Measurements from ENCODE around the gene WIPF1. TPM values are rescaled to one million over a fixed set of nuclear protein-coding genes. Genes with fewer than 3 reads are reported as not detected.

The WIPF1 gene
- total and polyA plus RNA-seq, 2 of the 13 experiments (the other 11 are each of a cell fraction or from before 2014, with no cell fraction given), result 0.01 TPM; not detected in 1

DNA sequence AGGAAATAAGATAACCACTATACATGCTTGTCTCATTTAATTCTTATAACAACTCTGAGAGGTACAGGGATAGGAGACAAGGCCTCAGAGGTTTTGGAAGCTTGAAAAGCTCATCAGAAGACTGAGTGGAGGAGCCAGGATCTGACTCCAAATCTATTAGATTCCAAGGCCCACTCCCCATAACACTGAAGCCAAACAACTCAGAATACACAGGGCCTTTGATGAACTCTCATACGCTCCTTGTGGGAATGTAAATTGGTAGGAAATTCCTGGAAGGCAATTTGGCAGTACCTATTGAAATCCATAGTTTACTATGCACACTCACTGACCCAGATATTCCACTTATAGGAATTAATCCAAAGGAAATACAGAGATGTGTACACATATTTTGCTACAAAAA, 27.9 kb downstream of the WIPF1 start:
- TF ChIP-seq CENPX (CRISPR knock-in tag; IDR thresholded peaks at IDR 0.05) (no peak), ZNF761 (CRISPR knock-in tag; conservative IDR thresholded peaks at IDR 0.05) (no peak), KDM6A (CRISPR knock-in tag; IDR thresholded peaks at IDR 0.05; ENCODE audit: low read depth) (no peak), CHD2 (IDR thresholded peaks at IDR 0.05; ENCODE audit: low read depth, low read length) (no peak), ZNF260 (CRISPR knock-in tag; IDR thresholded peaks at IDR 0.05; ENCODE audit: borderline replicate concordance, low read depth) (no peak), ZNF3 (CRISPR knock-in tag; IDR thresholded peaks at IDR 0.05) (no peak), ZBTB3 (CRISPR knock-in tag; IDR thresholded peaks at IDR 0.05; ENCODE audit: borderline replicate concordance, low read depth) (no peak), FOXM1 (CRISPR knock-in tag; IDR thresholded peaks at IDR 0.05) (no peak), IKZF4 (CRISPR knock-in tag; IDR thresholded peaks at IDR 0.05; ENCODE audit: borderline replicate concordance, low read depth, not compliant biosample characterization) (no peak), ZNF766 (CRISPR knock-in tag; IDR thresholded peaks at IDR 0.05; ENCODE audit: borderline replicate concordance) (no peak), ZNF30 (CRISPR knock-in tag; IDR thresholded peaks at IDR 0.05) (no peak), NFYB (CRISPR knock-in tag; IDR thresholded peaks at IDR 0.05) (no peak), ZFP36L2 (CRISPR knock-in tag; IDR thresholded peaks at IDR 0.05) (no peak), ZNF326 (CRISPR knock-in tag; IDR thresholded peaks at IDR 0.05; ENCODE audit: borderline replicate concordance) (no peak), ZNF615 (CRISPR knock-in tag; IDR thresholded peaks at IDR 0.05; ENCODE audit: borderline replicate concordance) (no peak)

More for the DNA sequence above, 27.9 kb downstream of the WIPF1 start:
- WGBS (ENCODE audit: low lambda C conversion rate), result 0% methylated on average over 1 of the region's 1 CpG
- no peaks in the 10 kb centered on the region for H3K36me3 ChIP-seq (replicated peaks in 1 of 2; ENCODE audit: control insufficient read depth in 1 of 2, insufficient read depth in 2 of 2, low read length in 2 of 2)
- H3K9me3 ChIP-seq (ENCODE audit: low read length), result no peaks in the 10 kb centered on the region
- POLR2A ChIA-PET, result no interaction called here
- peaks cover 0 to 4% of the 10 kb centered on the region in 2 experiments; a peak in 1 of 5 replicates for H3K27me3 ChIP-seq (ENCODE audit: control insufficient read depth in 1 of 2, insufficient read depth in 2 of 2, low read length in 2 of 2)
- no peak overlapping the region for H3K9ac ChIP-seq (ENCODE audit: insufficient read depth, low read depth, low read length)
- H3K4me1 ChIP-seq (ENCODE audit: insufficient read depth, low read length), result no peaks in the 10 kb centered on the region
- no peak overlapping the region for H2AFZ ChIP-seq (ENCODE audit: low read length)
- BruUV-seq (replicated peaks), result no TSS peak
- CTCF ChIA-PET (ENCODE audit: low intra/inter-chr PET ratio, low total read pairs), result no interaction called here
- no peak for ATAC-seq
- in situ Hi-C loops (cut with HindIII; ENCODE audit: extremely low pct_ligation_motif_present, low pct_unique_long_range_greater_than_20kb), result no loop called here
- H3K4me2 ChIP-seq (ENCODE audit: low read depth, low read length), result no peak overlapping the region
- H3K79me2 ChIP-seq (ENCODE audit: insufficient read depth, low read length), result no peaks in the 10 kb centered on the region
- FAIRE-seq, result no peak
- DNase-seq (ENCODE audit: low spot score), result no peak
- H3K4me3 ChIP-seq (replicated peaks in 1 of 3; ENCODE audit: insufficient read depth in 1 of 3, low read depth in 2 of 3, low read length in 3 of 3), result no peak overlapping the region
- intact Hi-C loops (cut with micrococcal nuclease; ENCODE audit: unreplicated experiment), result no loop called here
- no peaks in the 10 kb centered on the region for H4K20me1 ChIP-seq (ENCODE audit: insufficient read depth, low read length)
- no peak overlapping the region for H3K27ac ChIP-seq (ENCODE audit: extremely low read length, insufficient read depth, low read length)
